Astrocyte of the hippocampus (primary cell): ENCODE data around the gene ACSM4.
"Not testable (repeated sequence)": the region's sequence is repeated elsewhere in the genome, so short reads cannot be mapped to it uniquely, and the experiment has no call there.

Source experiments
- DNase-seq: peaks from one replicate; pipeline ENCODE4 v3.0.0; 2011; ENCODE audit warnings: low read depth, low spot score

ACSM4 gene

DNA sequence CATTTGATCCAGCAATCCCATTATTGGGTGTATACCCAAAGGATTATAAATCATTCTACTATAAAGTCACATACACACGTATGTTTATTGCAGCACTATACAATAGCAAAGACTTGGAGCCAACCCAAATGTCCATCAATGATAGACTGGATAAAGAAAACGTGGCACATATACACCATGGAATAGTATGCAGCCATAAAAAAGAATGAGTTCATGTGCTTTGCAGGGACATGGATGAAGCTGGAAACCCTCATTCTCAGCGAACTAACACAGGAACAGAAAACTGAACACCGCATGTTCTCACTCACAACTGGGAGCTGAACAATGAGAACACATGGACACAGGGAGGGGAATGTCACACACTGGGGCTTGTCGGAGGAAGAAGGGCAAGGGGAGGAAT is 33.9 kb downstream of the ACSM4 start:
- DNase-seq, result not testable (repeated sequence)

GRCh38 chr12:7339675-7340074 is 35.8 kb downstream of the ACSM4 start:
- DNase-seq, result no peak

- no peak for DNase-seq
These were observed 41.1 kb downstream of the ACSM4 start for GRCh38 chr12:7344833-7345606.

GRCh38 chr12:7346551-7347225 is 42.8 kb downstream of the ACSM4 start:
- no peak for DNase-seq

DNA sequence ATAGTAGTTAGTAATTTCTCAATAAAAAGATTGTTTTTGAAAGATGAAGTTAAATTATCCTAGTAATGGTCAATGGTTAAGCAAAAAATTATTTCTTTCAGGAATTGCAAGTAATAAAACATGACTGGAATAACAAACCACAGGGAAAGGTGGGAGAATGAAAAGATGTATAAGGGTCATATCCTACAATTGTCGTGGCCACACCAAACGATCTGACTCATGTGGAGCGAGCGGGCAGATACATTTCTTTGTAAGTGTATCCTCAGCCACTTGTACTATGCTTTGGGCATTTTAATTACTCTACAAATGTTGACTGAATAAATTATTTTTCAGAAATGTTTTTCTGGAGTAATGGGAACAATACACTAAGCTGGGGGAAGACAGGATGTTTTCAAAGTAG is 45.5 kb downstream of the ACSM4 start:
- DNase-seq, result no peak

DNA sequence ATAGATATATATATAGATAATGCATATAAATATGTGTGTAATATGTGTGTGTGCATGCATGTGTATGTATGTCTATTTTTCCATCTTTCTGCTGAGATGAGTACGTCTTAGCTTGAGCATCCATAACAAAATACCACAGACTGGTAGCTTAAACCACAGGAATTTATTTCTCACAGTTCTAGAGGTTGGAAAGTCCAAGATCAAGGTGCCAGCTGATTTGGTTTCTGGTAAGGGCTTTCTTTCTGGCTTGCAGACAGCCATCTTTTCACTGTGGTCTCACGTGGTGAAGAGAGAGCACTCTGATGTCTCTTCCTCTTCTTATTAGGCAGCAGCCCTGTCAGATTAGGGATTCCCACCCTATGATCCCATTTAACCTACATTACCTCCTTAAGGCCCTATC is 47.3 kb downstream of the ACSM4 start:
- DNase-seq, result no peak

DNA sequence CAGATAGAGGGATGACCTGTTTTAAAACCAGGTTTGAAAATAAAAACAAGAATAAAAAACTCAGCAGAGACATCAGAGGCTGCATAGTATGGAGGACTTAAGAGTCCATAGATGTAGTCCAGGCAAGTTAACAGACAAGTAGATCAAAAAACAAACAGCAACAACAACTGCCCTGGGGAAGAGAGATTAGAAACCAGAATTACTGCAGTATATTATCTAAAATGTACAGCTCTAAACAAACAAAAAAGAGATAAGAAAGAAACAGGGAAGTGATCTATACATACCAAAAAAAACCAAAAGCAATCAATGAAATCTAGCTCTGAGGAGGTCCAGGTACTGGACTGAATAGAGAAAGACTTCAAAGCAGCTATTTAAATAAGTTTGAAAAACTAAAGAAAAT is 48.8 kb downstream of the ACSM4 start:
- no peak for DNase-seq

DNA sequence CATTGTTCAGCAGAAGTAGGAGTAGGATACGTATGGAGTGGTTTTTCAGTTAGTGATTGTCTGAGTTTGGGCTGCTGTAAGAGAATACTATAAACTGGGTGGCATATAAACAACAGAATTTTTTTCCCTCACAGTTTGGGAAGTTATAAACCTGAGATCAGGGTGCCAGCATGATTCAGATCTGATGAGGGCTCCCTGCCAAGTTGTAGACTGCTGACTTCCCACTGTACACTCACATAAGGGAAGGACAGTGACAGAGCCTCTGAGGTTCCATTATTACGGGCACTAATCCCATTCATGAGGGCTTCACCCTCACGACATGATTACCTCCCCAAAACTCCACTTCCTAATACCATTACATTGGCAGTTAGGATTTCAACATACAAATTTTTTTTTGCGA is 50.7 kb downstream of the ACSM4 start:
- DNase-seq, result no peak

GRCh38 chr12:7361265-7361664 is 57.4 kb downstream of the ACSM4 start:
- DNase-seq, result no peak

DNA sequence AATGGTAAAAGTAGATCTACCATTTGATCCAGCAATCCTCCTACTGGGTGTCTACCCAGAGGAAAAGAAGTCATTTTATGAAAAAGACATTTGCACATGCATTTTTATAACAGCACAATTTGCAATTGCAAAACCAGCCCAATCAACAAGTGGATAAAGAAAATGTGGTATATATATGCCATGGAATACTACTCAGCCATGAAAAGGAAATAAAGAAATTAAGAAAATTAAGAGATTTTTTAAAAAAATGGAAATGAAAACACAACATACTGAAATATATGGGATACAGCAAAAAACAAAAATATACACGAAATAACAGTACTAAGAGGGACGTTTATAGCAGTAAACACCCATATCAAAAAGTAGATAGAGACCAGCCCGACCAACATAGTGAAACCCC is 58.9 kb downstream of the ACSM4 start:
- DNase-seq, result no peak

- DNase-seq, result no peak
These were observed 65.4 kb downstream of the ACSM4 start for GRCh38 chr12:7369274-7369729.

- DNase-seq, result no peak
These were observed 69.4 kb downstream of the ACSM4 start for GRCh38 chr12:7373226-7373625.

DNA sequence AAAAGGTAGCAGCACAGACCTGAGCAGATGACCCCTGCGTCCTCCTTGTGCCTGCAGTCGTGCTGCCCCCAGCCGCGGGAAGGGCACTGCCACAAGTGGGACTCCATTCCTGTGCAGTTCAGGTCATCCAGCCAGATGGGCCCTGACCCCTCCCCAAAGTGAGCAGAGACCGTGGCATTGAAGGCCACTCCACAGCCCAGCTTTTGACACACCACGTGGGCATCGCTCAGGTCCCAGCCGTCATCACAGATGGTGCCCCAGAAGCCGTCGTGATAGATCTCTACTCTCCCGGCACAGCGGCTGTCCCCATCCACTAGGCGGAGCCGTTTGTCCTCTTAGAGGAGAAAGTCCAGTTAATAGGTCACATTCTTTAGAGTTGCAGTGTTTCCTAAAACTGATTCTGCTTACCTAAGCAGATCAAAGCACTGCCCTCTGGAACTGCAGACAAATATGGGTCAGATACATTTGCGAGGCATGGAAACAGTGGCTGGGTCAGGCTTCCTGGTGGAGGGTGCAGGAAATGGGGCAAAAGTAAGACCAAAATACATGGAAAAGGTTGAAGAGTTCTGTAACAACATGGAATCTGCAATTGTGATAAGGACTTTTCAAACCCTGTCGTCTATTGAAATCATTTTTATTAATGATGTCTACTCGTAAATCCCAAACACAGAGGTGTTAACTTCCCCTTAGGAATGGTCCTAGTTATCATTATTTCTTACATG is 70.7 kb downstream of the ACSM4 start:
- no peak for DNase-seq

GRCh38 chr12:7375145-7375543 is 71.3 kb downstream of the ACSM4 start:
- DNase-seq, result no peak

DNA sequence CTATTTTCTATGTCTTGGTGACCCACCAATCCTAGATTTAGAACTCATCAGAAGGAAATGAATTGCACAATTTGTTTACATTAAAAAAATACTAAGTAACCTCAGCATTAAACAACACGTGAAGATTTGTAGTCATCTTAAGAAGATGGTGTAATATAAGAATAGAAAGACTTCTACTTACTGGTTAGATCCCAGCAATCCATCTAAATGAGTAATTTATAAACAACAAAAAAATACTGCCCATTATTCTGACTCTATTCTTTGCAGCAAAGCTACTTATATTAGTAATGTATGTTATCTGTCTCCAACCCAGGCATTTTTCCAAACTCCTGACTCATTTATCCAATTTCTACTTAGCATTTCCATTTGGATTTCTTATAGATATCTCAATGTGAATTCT is 72.3 kb downstream of the ACSM4 start:
- DNase-seq, result no peak
